Dermis microvascular lymphatic vessel endothelial cell (primary cell): ENCODE data around the gene ITGAL. TPM values are rescaled to one million over a fixed set of nuclear protein-coding genes. Genes with fewer than 3 reads are reported as not detected.

ENCODE experiments used
- DNase-seq, 2 donors: peaks; one replicate each; pipeline versions ENCODE4 v3.0.0 to v3.0.0-alpha.2; 2010; ENCODE audit warnings: low read depth in 2 of 2
- total RNA-seq: library from RNA; depleted of rRNA; stranded (reverse); fragments of >200 nt; gene quantifications from 2 replicates; pipeline ENCODE4 v1.2.1, GENCODE V29; 2014

Gene ITGAL
- total RNA-seq, 1 donor from 2014 or later = not detected

- no peak for DNase-seq
These were observed 94.8 kb downstream of the ITGAL start for GRCh38 chr16:30567160-30567990.

GRCh38 chr16:30567991-30568638 is 95.6 kb downstream of the ITGAL start:
- DNase-seq = peak in 1 of 2 donors; percentile 42

GRCh38 chr16:30569281-30569680 is 96.7 kb downstream of the ITGAL start:
- DNase-seq = no peak

GRCh38 chr16:30569746-30570635 is 97.4 kb downstream of the ITGAL start:
- no peak for DNase-seq

DNA sequence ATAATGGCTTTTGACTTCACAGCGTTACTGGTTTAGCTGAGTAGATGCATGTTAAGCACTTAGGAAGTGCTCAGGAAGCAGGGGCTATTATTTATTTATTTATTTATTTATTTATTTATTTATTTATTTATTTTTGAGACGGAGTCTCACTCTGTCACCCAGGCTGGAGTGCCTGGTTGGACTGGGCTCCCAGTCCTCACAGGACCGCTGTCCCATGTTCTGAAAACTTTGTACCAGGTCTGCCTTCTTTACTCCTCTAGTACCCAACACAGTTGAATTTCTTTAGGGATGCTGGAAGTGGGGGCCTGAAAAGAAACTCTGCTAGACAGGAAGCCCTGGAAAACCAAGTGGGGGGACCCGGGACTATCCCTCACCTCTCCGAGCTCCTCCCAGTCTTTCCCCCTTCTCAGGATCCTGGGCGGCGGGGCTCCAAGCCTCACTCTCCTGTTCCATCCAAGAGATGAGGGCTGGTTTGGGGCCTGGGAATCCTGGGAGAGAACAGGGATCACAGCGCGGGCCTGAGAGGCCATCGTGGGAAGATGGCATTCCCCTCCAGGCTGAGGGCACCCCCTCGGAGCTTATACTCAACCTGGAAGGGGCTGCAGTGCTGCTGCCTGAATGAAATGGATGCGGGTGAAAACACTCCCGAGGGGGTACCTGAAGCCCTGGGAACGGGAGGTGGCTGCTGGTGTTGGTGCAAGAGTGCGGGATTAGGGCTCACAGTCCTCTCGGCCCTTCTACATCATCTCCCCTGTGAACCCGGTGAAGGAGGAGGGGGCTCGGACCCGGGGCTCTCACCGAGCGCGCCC is 98.3 kb downstream of the ITGAL start:
- peak in 1 of 2 donors; percentile 54 for DNase-seq

- DNase-seq = peak; percentile 77 to 96
These were observed 99.1 kb downstream of the ITGAL start, which contains the start of gene ZNF688 for GRCh38 chr16:30571445-30572322. Gene ZNF688 (minus strand): TSS chr16:30571714. CDS start chr16:30571629, 85 bp downstream.

Other genes starting within 250 kb of the ITGAL start
- gene NPIPB13, start 224.3 kb upstream of the ITGAL start, total RNA-seq = 0.77 and 1.6 TPM in 2 replicates
- 34.1 and 35.5 TPM in 2 replicates for gene CD2BP2, start 117.4 kb upstream of the ITGAL start, total RNA-seq
- 22.2 and 31.9 TPM in 2 replicates for gene TBC1D10B, start 102.2 kb upstream of the ITGAL start, total RNA-seq
- gene MYL11, start 97.9 kb upstream of the ITGAL start, total RNA-seq = 0.64 TPM in 1 of 2 replicates, not detected in the other
- gene SEPTIN1, start 90.2 kb upstream of the ITGAL start, total RNA-seq = under 0.01 and 0.38 TPM in 2 replicates
- 11.4 and 15.2 TPM in 2 replicates for gene ZNF48, start 77.3 kb upstream of the ITGAL start, total RNA-seq
- 7.6 and 14.0 TPM in 2 replicates for gene ZNF771, start 65.1 kb upstream of the ITGAL start, total RNA-seq
- gene DCTPP1, start 42.7 kb upstream of the ITGAL start, total RNA-seq = 80.9 and 89.8 TPM in 2 replicates
- 13.6 and 24.9 TPM in 2 replicates for gene SEPHS2, start 26.9 kb upstream of the ITGAL start, total RNA-seq
- gene ZNF768, start 53.8 kb downstream of the ITGAL start, total RNA-seq = 13.7 and 17.7 TPM in 2 replicates
- 5.8 and 7.6 TPM in 2 replicates for gene ZNF747, start 62.1 kb downstream of the ITGAL start, total RNA-seq
- gene ZNF764, start 85.6 kb downstream of the ITGAL start, total RNA-seq = 3.1 and 4.3 TPM in 2 replicates
- 3.9 and 6.7 TPM in 2 replicates for gene ZNF688, start 99.0 kb downstream of the ITGAL start, total RNA-seq
- gene ZNF785, start 113.0 kb downstream of the ITGAL start, total RNA-seq = 6.4 and 9.6 TPM in 2 replicates
- 3.2 and 4.9 TPM in 2 replicates for gene ZNF689, start 137.6 kb downstream of the ITGAL start, total RNA-seq
- 4.5 and 7.6 TPM in 2 replicates for gene PRR14, start 178.2 kb downstream of the ITGAL start, total RNA-seq
- 6.9 and 13.4 TPM in 2 replicates for gene FBRS, start 185.7 kb downstream of the ITGAL start, total RNA-seq
- gene SRCAP, start 226.4 kb downstream of the ITGAL start, total RNA-seq = 16.6 and 29.3 TPM in 2 replicates